Skin epidermis (tissue), 12 donors: Measurements from ENCODE around the gene TSPAN9.

ENCODE experiments used
- H3K27ac ChIP-seq, 21 experiments: fragments of 200-600 bp; sonication (generic) in 11 of 21; one replicate each; pipeline ENCODE4 v1.5.0; 2020; ENCODE audit warnings: mild to moderate bottlenecking in 3 of 21, inconsistent platforms in 2 of 21, moderate library complexity in 2 of 21
- H3K4me3 ChIP-seq, 7 experiments: fragments of 200-600 bp; sonication (generic) in 2 of 7; one replicate each; pipeline ENCODE4 v1.5.0; 2020; ENCODE audit warnings: inconsistent platforms in 2 of 7, mild to moderate bottlenecking in 2 of 7, moderate library complexity in 1 of 7

TSPAN9 gene

GRCh38 chr12:3326850-3327780 lies 249.9 kb downstream of the TSPAN9 start:
- Histone ChIP-seq H3K27ac (no peak overlapping the region), H3K4me3 (no peak overlapping the region)

GRCh38 chr12:3328081-3328480 lies 250.9 kb downstream of the TSPAN9 start:
- H3K27ac ChIP-seq, result no peak overlapping the region
- H3K4me3 ChIP-seq, result no peak overlapping the region

- Histone ChIP-seq H3K4me3 (no peak overlapping the region), H3K27ac (no peak overlapping the region)
These were observed 251.4 kb downstream of the TSPAN9 start for GRCh38 chr12:3328571-3328970.

- no peak overlapping the region for H3K27ac ChIP-seq
- H3K4me3 ChIP-seq, result no peak overlapping the region
These were observed 252.2 kb downstream of the TSPAN9 start for GRCh38 chr12:3329361-3329760.

- no peak overlapping the region for H3K4me3 ChIP-seq
- H3K27ac ChIP-seq, result no peak overlapping the region
These were observed 253.9 kb downstream of the TSPAN9 start for GRCh38 chr12:3330976-3331510.

- no peak overlapping the region for H3K4me3 ChIP-seq
- H3K27ac ChIP-seq, result no peak overlapping the region
These were observed 255.0 kb downstream of the TSPAN9 start for GRCh38 chr12:3332188-3332587.

GRCh38 chr12:3333583-3333982 lies 256.4 kb downstream of the TSPAN9 start:
- H3K4me3 ChIP-seq, result no peak overlapping the region
- H3K27ac ChIP-seq, result no peak overlapping the region

GRCh38 chr12:3333991-3334391 lies 256.8 kb downstream of the TSPAN9 start:
- Histone ChIP-seq H3K4me3 (no peak overlapping the region), H3K27ac (no peak overlapping the region)

GRCh38 chr12:3335078-3335487 lies 257.9 kb downstream of the TSPAN9 start:
- H3K27ac ChIP-seq, result no peak overlapping the region
- H3K4me3 ChIP-seq, result no peak overlapping the region
